Measurements from ENCODE around the gene RNF213.

RNF213 gene

DNA sequence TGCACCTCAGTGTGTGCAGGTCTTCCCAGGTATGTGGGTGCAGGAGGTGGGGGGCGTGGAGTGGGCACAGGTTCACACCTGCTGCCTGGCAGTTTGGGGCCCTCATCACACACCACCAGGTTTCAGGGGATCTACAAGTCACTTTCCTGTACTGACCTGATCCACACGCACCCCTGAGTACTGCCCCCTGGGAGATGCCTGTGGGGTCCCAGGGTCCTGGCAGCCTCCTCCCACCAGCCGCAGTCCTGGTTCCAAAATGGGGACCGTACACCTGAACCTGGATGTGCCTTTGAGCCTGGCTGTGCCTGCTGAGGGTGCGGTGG is 25.9 kb downstream of the RNF213 start:
- Mint-ChIP-seq H3K27ac (ENCODE audit: low read depth) (no peak overlapping the region), H3K4me1 (peaks cover 18% of the 10 kb centered on the region), H3K27me3 (no peaks in the 10 kb centered on the region), H3K36me3 (ENCODE audit: insufficient read depth) (peaks cover 52% of the 10 kb centered on the region), H3K9me3 (no peaks in the 10 kb centered on the region), H3K4me3 (no peak overlapping the region)
- ATAC-seq (replicated peaks; ENCODE audit: extremely low read depth, poor library complexity, severe bottlenecking): no peak
- no peak for DNase-seq (ENCODE audit: low spot score in 2 of 2)

DNA sequence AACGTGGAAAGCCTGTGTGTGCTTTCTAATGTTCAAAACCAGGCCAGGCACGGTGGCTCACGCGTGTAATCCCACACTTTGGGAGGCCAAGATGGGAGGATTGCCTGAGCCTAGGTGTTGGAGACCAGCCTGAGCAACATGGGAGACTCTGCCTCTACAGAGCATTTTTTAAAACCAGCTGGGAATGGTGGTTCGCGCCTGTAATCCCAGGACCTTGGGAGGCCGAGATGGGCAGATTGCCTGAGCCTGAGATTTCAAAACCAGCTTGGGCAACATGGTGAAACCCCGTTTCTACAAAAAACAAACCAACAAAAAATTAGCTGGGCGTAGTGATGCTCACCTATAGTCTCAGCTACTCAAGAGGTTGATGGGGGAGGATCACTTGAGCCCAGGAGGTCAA is 26.4 kb downstream of the RNF213 start:
- Mint-ChIP-seq H3K9me3 (no peaks in the 10 kb centered on the region), H3K4me1 (peaks cover 17% of the 10 kb centered on the region), H3K27me3 (no peaks in the 10 kb centered on the region), H3K36me3 (ENCODE audit: insufficient read depth) (peaks cover 52% of the 10 kb centered on the region), H3K4me3 (no peak overlapping the region), H3K27ac (ENCODE audit: low read depth) (peak overlapping the region; percentile 86)
- DNase-seq (ENCODE audit: low spot score in 2 of 2) (no peak), ATAC-seq (replicated peaks; ENCODE audit: extremely low read depth, poor library complexity, severe bottlenecking) (no peak)

DNA sequence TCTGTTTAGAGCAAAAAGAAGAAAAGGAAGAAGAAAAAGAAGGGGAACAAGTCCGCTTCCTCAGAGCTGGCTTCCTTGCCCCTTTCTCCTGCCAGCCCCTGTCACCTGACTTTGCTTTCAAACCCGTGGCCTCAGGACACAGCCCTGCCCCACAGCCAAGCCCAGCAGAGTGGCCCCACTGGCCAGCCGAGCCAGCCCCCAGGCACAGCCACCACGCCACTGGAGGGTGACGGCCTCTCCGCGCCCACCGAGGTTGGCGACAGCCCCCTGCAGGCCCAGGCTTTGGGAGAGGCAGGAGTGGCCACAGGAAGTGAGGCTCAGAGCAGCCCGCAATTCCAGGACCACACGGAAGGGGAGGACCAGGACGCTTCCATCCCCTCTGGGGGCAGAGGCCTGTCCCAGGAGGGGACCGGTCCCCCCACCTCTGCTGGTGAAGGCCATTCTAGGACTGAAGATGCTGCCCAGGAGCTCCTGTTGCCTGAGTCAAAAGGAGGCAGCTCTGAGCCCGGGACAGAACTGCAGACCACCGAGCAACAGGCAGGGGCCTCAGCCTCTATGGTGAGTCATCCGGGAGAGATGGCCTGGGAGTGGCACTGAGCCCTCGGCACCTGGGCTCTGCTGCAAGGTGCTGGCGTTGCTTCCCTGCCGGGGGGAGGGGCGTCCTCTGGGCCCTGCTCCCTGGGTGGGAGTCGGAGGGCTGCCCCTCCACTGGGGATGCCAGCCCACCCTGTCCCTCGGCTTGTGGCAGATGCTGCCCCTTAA is 27.3 kb downstream of the RNF213 start:
- Mint-ChIP-seq H3K9me3 (no peaks in the 10 kb centered on the region), H3K27me3 (no peaks in the 10 kb centered on the region), H3K4me1 (peaks cover 14% of the 10 kb centered on the region), H3K36me3 (ENCODE audit: insufficient read depth) (peaks cover 54% of the 10 kb centered on the region), H3K27ac (ENCODE audit: low read depth) (peak overlapping the region; percentile 86), H3K4me3 (no peak overlapping the region)
- no peak for ATAC-seq (replicated peaks; ENCODE audit: extremely low read depth, poor library complexity, severe bottlenecking)
- no peak for DNase-seq (ENCODE audit: low spot score in 2 of 2)

DNA sequence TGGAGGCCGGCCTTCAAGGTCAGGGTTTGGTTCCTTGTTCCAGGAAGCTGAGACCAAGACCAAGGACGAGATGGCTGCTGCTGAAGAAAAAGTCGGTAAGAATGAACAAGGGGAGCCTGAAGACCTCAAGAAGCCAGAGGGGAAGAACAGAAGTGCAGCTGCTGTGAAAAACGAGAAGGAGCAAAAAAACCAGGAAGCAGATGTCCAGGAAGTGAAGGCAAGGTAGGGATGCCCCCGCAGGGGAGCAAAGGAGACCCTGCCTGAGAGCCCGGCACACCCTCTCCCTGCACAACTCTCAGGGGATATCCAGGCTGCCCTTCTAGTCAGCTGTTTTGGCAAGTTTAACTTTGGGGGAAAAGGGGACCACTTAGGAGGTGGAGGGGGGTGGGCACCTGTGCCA is 29.0 kb downstream of the RNF213 start:
- Mint-ChIP-seq H3K9me3 (no peaks in the 10 kb centered on the region), H3K36me3 (ENCODE audit: insufficient read depth) (peaks cover 61% of the 10 kb centered on the region), H3K4me1 (peaks cover 8% of the 10 kb centered on the region), H3K4me3 (no peak overlapping the region), H3K27ac (ENCODE audit: low read depth) (peak overlapping the region; percentile 84), H3K27me3 (no peaks in the 10 kb centered on the region)
- ATAC-seq (replicated peaks; ENCODE audit: extremely low read depth, poor library complexity, severe bottlenecking) (no peak), DNase-seq (ENCODE audit: low spot score in 2 of 2) (no peak)

DNA sequence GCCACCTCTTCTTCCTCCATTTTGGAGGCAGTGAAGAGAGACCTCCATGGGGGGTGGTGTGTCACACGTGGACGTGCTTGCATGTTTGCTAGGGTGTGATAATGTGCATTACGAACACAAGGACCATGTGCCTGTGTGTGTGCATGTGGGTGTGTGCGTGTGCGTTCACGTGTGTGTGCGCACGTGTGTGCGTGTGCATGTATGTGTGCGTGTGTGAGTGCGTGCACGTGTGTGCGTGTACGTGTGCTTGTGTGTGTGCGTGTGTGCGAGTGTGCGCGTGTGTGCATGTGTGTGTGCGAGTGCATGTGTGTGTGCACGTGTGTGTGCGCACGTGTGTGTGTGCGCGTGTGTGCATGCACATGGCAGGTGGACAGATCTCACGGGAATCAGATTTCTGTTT is 29.5 kb downstream of the RNF213 start:
- no peak overlapping the region for H3K27ac Mint-ChIP-seq (ENCODE audit: low read depth)
- H3K4me1 Mint-ChIP-seq: peaks cover 6% of the 10 kb centered on the region
- peaks cover 65% of the 10 kb centered on the region for H3K36me3 Mint-ChIP-seq (ENCODE audit: insufficient read depth)

DNA sequence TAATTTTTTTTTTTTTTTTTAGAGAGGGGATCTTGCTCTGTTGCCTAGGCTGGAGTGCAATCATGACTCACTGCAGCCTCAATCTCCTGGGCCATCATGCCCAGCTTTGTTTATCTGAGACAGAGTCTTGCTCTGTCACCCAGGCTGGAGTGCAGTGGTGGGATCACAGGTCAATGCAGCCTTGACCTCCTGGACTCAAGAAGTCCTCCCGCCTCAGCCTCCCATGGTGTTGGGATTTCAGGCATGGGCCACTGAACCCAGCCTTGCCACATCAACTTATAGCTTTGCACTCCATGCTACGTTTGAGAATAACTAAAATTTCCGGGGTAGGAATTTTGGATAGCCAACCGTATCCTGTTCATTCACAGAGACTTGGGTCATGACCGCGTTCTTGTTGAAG is 30.6 kb downstream of the RNF213 start:
- no peak overlapping the region for H3K27ac Mint-ChIP-seq (ENCODE audit: low read depth)
- DNase-seq (ENCODE audit: low spot score in 2 of 2) (no peak), ATAC-seq (replicated peaks; ENCODE audit: extremely low read depth, poor library complexity, severe bottlenecking) (no peak)
- H3K4me1 Mint-ChIP-seq: peaks cover 6% of the 10 kb centered on the region
- no peak overlapping the region for H3K4me3 Mint-ChIP-seq
- H3K36me3 Mint-ChIP-seq (ENCODE audit: insufficient read depth): peaks cover 76% of the 10 kb centered on the region
- H3K9me3 Mint-ChIP-seq: no peaks in the 10 kb centered on the region
- no peaks in the 10 kb centered on the region for H3K27me3 Mint-ChIP-seq

More for the DNA sequence above, 29.5 kb downstream of the RNF213 start:
- H3K27me3 Mint-ChIP-seq: no peaks in the 10 kb centered on the region
- ATAC-seq (replicated peaks; ENCODE audit: extremely low read depth, poor library complexity, severe bottlenecking): no peak
- no peak for DNase-seq (ENCODE audit: low spot score in 2 of 2)
- H3K9me3 Mint-ChIP-seq: no peaks in the 10 kb centered on the region
- H3K4me3 Mint-ChIP-seq: no peak overlapping the region

DNA sequence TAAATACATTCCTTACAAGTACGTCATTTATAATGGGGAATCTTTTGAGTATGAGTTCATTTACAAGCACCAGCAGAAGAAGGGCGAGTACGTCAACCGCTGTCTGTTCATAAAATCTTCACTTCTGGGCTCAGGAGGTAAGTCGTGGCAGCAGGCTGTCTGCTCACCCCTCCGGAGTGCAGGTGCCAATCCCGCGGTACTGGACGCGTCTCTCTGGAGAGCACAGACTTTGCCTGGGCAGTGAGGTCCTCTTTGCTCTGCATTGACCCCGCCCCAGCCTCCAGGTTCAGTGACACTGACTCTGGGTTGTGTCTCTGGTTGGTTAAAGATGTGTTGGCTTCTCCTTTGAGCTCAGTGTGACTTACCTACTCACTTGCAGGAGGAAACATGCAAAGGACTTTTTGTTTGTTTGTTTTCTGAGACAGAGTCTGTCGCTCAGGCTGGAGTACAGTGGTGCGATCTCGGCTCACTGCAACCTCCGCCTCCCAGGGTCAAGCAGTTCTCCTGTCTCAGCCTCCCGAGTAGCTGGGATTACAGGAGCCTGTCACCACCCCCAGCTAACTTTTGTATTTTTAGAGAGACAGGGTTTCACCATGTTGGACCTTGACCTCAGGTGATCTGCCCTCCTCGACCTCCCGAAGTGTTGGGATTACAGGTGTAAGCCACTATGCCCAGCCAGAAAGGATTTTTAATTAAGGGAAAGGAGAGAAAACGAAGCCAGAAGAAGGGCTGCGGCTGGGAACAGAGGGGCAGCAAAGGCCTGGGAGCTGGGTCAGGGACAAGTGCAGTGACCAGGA is 31.2 kb downstream of the RNF213 start:
- ATAC-seq (replicated peaks; ENCODE audit: extremely low read depth, poor library complexity, severe bottlenecking) (no peak), DNase-seq (ENCODE audit: low spot score in 2 of 2) (no peak)
- no peaks in the 10 kb centered on the region for H3K27me3 Mint-ChIP-seq
- no peak overlapping the region for H3K4me3 Mint-ChIP-seq
- peaks cover 83% of the 10 kb centered on the region for H3K36me3 Mint-ChIP-seq (ENCODE audit: insufficient read depth)
- no peak overlapping the region for H3K27ac Mint-ChIP-seq (ENCODE audit: low read depth)
- H3K9me3 Mint-ChIP-seq: no peaks in the 10 kb centered on the region
- peaks cover 6% of the 10 kb centered on the region for H3K4me1 Mint-ChIP-seq

DNA sequence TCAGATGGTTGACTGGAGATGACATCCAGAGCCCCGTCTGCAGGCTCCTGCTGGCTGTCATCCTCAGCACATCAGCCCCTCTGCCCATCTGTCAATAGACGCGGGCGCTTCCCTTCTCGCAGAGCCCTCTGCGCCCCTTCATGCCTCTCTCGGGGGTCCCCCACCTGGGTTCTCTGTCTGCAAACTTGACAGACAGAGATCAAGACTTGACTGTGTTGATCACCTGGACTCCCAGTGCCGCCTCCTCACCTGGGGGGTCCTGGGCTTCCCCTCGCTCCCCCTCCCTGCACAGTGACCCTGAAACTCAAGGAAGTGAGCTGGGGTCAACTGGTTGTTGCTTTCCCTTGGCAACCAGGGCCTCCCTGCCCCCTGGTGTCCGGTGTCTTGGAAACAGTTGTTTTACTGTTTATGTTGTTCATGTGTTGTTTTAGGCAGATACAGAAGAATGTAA is 31.9 kb downstream of the RNF213 start:
- peaks cover 6% of the 10 kb centered on the region for H3K4me1 Mint-ChIP-seq
- DNase-seq (ENCODE audit: low spot score in 2 of 2) (no peak), ATAC-seq (replicated peaks; ENCODE audit: extremely low read depth, poor library complexity, severe bottlenecking) (no peak)
- no peaks in the 10 kb centered on the region for H3K27me3 Mint-ChIP-seq
- no peaks in the 10 kb centered on the region for H3K9me3 Mint-ChIP-seq
- H3K36me3 Mint-ChIP-seq (ENCODE audit: insufficient read depth): peaks cover 86% of the 10 kb centered on the region
- H3K4me3 Mint-ChIP-seq: no peak overlapping the region
- H3K27ac Mint-ChIP-seq (ENCODE audit: low read depth): no peak overlapping the region

DNA sequence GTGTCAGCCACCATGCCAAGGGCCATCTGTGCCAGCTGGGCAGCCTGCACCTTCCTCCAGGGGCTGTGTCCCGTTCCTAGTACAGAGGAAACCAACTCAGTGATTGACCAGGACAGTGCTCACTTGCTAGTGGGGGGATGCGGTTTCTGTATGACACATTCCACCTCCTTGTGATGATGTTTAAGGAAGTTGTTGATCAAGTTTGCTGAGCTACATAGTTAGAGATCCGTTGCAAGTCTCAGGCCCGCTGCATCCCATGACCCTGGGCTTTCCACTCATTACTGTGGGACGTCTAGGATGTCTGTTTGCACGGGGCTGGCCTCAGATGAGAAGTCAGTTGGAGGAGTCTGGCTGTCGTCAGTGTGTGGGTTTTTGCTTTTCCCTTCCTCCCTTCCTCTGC is 33.6 kb downstream of the RNF213 start:
- no peaks in the 10 kb centered on the region for H3K27me3 Mint-ChIP-seq
- DNase-seq (ENCODE audit: low spot score in 2 of 2) (no peak), ATAC-seq (replicated peaks; ENCODE audit: extremely low read depth, poor library complexity, severe bottlenecking) (no peak)
- no peak overlapping the region for H3K4me3 Mint-ChIP-seq
- peaks cover 12% of the 10 kb centered on the region for H3K4me1 Mint-ChIP-seq
- H3K9me3 Mint-ChIP-seq: no peaks in the 10 kb centered on the region
- peaks cover 92% of the 10 kb centered on the region for H3K36me3 Mint-ChIP-seq (ENCODE audit: insufficient read depth)
- H3K27ac Mint-ChIP-seq (ENCODE audit: low read depth): no peak overlapping the region

DNA sequence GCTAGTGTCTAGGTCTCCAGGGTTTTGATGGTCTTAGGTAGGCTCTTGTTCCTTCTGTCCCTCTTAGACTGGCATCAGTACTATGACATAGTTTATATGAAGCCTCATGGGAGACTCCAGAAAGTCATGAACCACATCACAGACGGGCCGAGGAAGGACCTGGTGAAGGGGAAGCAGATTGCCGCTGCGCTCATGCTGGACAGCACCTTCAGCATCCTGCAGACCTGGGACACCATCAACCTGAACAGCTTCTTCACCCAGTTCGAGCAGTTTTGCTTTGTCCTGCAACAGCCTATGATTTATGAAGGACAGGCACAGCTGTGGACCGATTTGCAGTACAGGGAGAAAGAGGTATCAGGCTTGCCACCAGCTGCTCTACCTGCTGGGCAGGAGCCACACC is 34.0 kb downstream of the RNF213 start:
- no peaks in the 10 kb centered on the region for H3K9me3 Mint-ChIP-seq
- no peak overlapping the region for H3K4me3 Mint-ChIP-seq
- DNase-seq (ENCODE audit: low spot score in 2 of 2) (no peak), ATAC-seq (replicated peaks; ENCODE audit: extremely low read depth, poor library complexity, severe bottlenecking) (no peak)
- H3K27me3 Mint-ChIP-seq: no peaks in the 10 kb centered on the region
- peaks cover 92% of the 10 kb centered on the region for H3K36me3 Mint-ChIP-seq (ENCODE audit: insufficient read depth)
- peaks cover 8% of the 10 kb centered on the region for H3K4me1 Mint-ChIP-seq
- H3K27ac Mint-ChIP-seq (ENCODE audit: low read depth): no peak overlapping the region

DNA sequence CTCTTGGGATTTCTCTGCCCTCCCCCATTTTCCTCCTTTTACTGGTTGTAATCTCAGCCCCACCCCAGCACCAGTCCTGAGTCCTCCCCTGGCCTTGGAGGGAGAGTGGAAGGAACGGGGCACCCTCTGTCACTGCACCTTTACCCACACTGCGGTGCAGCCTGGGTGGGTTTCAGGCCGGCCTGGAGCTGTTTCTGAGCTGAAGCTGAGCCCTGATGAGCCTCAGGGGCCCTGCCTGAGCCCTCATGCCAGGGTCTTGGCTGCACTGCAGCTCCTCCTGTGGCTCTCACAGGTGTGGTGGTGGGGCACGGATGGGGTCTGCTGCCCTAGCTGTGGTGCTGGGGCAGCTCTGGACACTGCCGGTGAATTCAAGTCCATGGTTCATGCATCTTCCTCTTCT is 34.5 kb downstream of the RNF213 start:
- no peak overlapping the region for H3K27ac Mint-ChIP-seq (ENCODE audit: low read depth)
- peaks cover 93% of the 10 kb centered on the region for H3K36me3 Mint-ChIP-seq (ENCODE audit: insufficient read depth)

DNA sequence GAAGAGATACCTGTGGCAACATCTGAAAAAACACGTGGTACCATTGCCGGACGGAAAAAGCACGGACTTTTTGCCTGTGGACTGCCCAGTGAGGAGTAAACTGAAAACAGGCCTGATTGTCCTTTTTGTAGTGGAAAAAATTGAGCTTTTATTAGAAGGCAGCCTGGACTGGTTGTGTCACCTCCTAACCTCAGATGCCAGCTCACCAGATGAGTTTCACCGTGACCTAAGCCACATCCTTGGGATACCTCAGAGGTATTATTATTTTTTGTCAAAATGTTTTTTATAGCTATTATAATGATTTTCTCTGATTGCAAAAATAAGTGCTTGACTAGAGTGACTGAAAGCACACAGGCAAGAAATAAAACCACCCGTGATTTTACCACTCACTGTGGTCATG is 34.9 kb downstream of the RNF213 start:
- H3K4me3 Mint-ChIP-seq: no peak overlapping the region
- peaks cover 7% of the 10 kb centered on the region for H3K4me1 Mint-ChIP-seq
- no peak for DNase-seq (ENCODE audit: low spot score in 2 of 2)
- H3K27me3 Mint-ChIP-seq: no peaks in the 10 kb centered on the region
- no peaks in the 10 kb centered on the region for H3K9me3 Mint-ChIP-seq
- H3K27ac Mint-ChIP-seq (ENCODE audit: low read depth): peak overlapping the region; percentile 52
- H3K36me3 Mint-ChIP-seq (ENCODE audit: insufficient read depth): peaks cover 93% of the 10 kb centered on the region
- no peak for ATAC-seq (replicated peaks; ENCODE audit: extremely low read depth, poor library complexity, severe bottlenecking)

More for the DNA sequence above, 34.5 kb downstream of the RNF213 start:
- Mint-ChIP-seq H3K4me3 (no peak overlapping the region), H3K9me3 (no peaks in the 10 kb centered on the region), H3K27me3 (no peaks in the 10 kb centered on the region), H3K4me1 (peaks cover 6% of the 10 kb centered on the region)
- ATAC-seq (replicated peaks; ENCODE audit: extremely low read depth, poor library complexity, severe bottlenecking) (no peak), DNase-seq (ENCODE audit: low spot score in 2 of 2) (no peak)

DNA sequence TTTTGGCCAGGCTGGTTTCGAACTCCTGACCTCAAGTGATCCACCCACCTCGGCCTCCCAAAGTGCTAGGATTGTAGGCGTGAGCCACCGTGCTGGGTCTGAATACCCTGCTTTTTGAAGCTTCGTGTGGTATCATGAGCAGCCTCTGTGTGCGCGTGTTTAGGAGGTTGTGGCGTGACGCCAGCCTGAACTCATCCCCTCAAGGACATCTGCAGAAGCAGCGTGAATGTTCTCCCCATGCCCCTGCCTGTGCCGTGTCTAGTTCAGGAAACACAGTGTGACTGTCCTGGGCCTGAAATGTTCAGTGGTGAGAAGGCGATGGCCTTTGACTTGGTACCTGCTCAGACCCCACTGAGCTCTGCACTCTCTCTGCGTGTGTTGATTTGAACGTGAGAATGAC is 35.6 kb downstream of the RNF213 start:
- DNase-seq (ENCODE audit: low spot score in 2 of 2) (no peak), ATAC-seq (replicated peaks; ENCODE audit: extremely low read depth, poor library complexity, severe bottlenecking) (no peak)
- peaks cover 14% of the 10 kb centered on the region for H3K4me1 Mint-ChIP-seq
- peaks cover 95% of the 10 kb centered on the region for H3K36me3 Mint-ChIP-seq (ENCODE audit: insufficient read depth)
- H3K4me3 Mint-ChIP-seq: no peak overlapping the region
- H3K27ac Mint-ChIP-seq (ENCODE audit: low read depth): peak overlapping the region; percentile 52
- no peaks in the 10 kb centered on the region for H3K27me3 Mint-ChIP-seq
- H3K9me3 Mint-ChIP-seq: no peaks in the 10 kb centered on the region

Data from central memory CD8-positive, alpha-beta T cell (primary cell).